ENCODE data around the gene CFAP61. TPM values are rescaled to one million over a fixed set of nuclear protein-coding genes. Genes with fewer than 3 reads are reported as not detected.

CFAP61 gene
- polyA plus RNA-seq, 3 donors from 2014 or later, result 1.3 to 3.2 TPM; not detected in 1

DNA sequence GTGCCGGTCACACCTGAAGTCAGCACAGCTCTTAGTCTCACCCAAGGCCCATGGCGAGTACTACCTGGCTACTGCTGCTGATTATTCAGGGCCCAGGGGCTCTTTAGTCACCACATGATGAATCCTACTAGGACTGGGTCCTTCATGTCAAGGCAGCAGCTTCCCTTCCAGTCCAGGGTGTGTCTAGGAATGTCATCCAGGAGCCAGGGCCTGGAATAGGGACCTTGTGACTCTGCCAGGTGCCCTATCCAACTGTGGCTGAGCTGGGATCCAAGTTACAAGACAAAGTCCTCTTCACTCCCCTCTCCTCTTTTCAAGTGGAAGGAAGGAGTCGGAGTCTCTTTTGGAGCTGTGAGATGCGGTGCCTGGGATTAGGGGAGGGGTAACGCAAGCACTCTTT, 85.5 kb downstream of the CFAP61 start:
- H3K4me3 Mint-ChIP-seq, result no peak overlapping the region
- H3K27me3 Mint-ChIP-seq (ENCODE audit: low read depth in 3 of 3), result peaks cover 2% of the 10 kb centered on the region in 3 donors
- H3K4me1 Mint-ChIP-seq, result peaks cover 0 to 10% of the 10 kb centered on the region in 2 donors
- no peak for DNase-seq
- H3K27ac Mint-ChIP-seq, result peak overlapping the region in 2 of 6 donors; percentile 40 to 85
- peaks cover 5 to 16% (median 5%) of the 10 kb centered on the region in 3 donors for H3K36me3 Mint-ChIP-seq
- peaks cover 0 to 12% (median 5%) of the 10 kb centered on the region in 6 donors for H3K9me3 Mint-ChIP-seq

DNA sequence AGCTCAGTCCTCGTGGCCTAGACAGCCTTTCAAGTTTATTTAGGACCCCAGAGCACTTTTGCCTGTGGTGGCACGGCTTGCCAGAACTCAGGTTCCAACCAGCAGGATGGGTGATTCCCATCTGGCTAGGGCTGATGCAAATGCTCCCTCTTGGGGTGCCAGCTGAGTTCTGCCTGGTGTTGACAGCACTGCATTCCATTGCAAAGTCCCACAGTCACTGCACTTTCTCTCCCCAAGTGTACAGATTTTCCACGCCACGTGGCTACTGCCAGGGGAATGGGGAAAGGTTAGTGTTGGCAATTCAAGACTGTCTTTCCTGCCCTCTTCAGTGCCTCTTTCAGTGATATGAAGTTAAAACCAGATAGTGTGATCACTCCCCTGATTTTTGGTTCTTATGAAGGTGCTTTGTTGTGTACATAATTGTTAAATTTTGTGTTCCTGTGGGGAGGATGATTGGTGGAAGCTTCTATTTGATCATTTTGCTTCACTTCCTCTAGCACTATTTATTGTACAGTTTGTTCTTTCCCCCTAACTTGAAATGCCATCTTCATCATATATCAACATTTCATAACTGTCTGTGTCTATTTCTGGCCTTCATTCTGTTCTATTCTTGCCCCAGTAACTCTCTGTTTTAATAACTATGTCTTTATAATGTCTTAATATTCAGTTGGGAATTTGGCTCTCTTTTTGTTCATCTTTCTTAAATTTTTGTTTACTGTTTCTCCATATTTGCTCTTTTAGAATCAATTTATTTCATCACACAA, 86.2 kb downstream of the CFAP61 start:
- H3K4me3 Mint-ChIP-seq, result no peak overlapping the region

DNA sequence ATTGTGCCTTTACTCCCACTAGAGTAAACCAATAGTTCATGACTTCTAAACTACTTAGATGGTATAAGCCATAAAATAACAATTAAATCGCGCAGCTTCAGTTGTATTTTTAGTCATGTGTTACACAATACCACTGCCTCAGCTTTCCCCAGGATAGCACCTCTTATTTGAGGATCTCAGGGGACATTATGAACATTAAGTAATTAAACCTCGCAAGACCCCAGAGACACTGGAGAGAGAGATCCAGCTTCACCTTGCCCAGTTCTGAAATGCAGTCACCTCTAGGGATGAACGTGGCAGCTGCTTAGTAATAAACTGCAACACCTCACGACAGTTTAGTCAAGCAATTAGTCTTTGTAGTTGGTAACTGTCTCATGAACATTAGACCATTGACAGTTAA, 87.1 kb downstream of the CFAP61 start:
- peak overlapping the region in 1 of 6 donors; percentile 45 for H3K27ac Mint-ChIP-seq
- H3K36me3 Mint-ChIP-seq, result peaks cover 3 to 11% (median 9%) of the 10 kb centered on the region in 3 donors
- peaks cover 0 to 2% (median 2%) of the 10 kb centered on the region in 3 donors for H3K27me3 Mint-ChIP-seq (ENCODE audit: low read depth in 3 of 3)
- H3K9me3 Mint-ChIP-seq, result peaks cover 0 to 12% (median 4%) of the 10 kb centered on the region in 6 donors
- H3K4me3 Mint-ChIP-seq, result no peak overlapping the region
- no peak for DNase-seq
- peaks cover 0 to 10% of the 10 kb centered on the region in 2 donors for H3K4me1 Mint-ChIP-seq

More for the DNA sequence above, 86.2 kb downstream of the CFAP61 start:
- Mint-ChIP-seq H3K4me1 (peaks cover 0 to 10% of the 10 kb centered on the region in 2 donors), H3K36me3 (peaks cover 0 to 11% (median 5%) of the 10 kb centered on the region in 3 donors), H3K27me3 (ENCODE audit: low read depth in 3 of 3) (peaks cover 0 to 2% (median 2%) of the 10 kb centered on the region in 3 donors), H3K9me3 (peaks cover 0 to 11% (median 0%) of the 10 kb centered on the region in 6 donors), H3K27ac (peak overlapping the region in 2 of 6 donors; percentile 4 to 5)
- DNase-seq, result no peak

GRCh38 chr20:20143165-20143564, 90.8 kb downstream of the CFAP61 start:
- Mint-ChIP-seq H3K4me1 (no peaks in the 10 kb centered on the region), H3K4me3 (no peak overlapping the region), H3K9me3 (peaks cover 4 to 20% (median 12%) of the 10 kb centered on the region in 6 donors), H3K27me3 (ENCODE audit: low read depth in 3 of 3) (peaks cover 0 to 3% (median 0%) of the 10 kb centered on the region in 3 donors), H3K36me3 (peaks cover 4 to 13% (median 10%) of the 10 kb centered on the region in 3 donors), H3K27ac (no peak overlapping the region)
- no peak for DNase-seq

DNA sequence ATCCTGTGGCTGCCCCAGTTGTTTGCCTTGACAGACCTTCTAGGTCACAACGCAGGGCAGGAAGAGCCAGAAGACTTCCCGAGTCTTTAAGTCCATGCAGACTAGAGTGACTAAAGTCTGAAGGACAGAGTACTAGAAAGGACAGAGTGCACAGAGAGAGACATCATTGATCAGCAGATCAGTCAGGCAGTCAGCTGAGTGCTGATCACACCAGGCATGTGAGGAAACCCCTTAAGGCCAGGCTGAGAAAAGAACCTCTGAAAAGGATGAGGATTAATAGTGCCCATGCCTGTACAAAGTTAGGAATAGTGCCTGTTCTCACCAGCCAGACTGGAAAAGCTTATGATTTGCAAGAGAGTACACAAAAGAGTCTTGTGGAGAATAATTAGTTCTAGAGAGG, 91.3 kb downstream of the CFAP61 start:
- DNase-seq, result no peak
- Mint-ChIP-seq H3K27ac (no peak overlapping the region), H3K4me1 (no peaks in the 10 kb centered on the region), H3K27me3 (ENCODE audit: low read depth in 3 of 3) (peaks cover 0 to 3% (median 3%) of the 10 kb centered on the region in 3 donors), H3K9me3 (peaks cover 4 to 20% (median 12%) of the 10 kb centered on the region in 6 donors), H3K36me3 (peaks cover 4 to 17% (median 10%) of the 10 kb centered on the region in 3 donors), H3K4me3 (no peak overlapping the region)

GRCh38 chr20:20148779-20149178, 96.4 kb downstream of the CFAP61 start:
- H3K9me3 Mint-ChIP-seq, result peaks cover 10 to 42% (median 30%) of the 10 kb centered on the region in 6 donors
- no peaks in the 10 kb centered on the region for H3K4me1 Mint-ChIP-seq
- no peak overlapping the region for H3K4me3 Mint-ChIP-seq
- H3K27me3 Mint-ChIP-seq (ENCODE audit: low read depth in 3 of 3), result peaks cover 2 to 3% (median 3%) of the 10 kb centered on the region in 3 donors
- DNase-seq, result no peak
- H3K27ac Mint-ChIP-seq, result peak overlapping the region in 1 of 6 donors; percentile 12
- H3K36me3 Mint-ChIP-seq, result peaks cover 13 to 17% (median 14%) of the 10 kb centered on the region in 3 donors

- Mint-ChIP-seq H3K4me3 (no peak overlapping the region), H3K27me3 (ENCODE audit: low read depth in 3 of 3) (peaks cover 2 to 7% (median 7%) of the 10 kb centered on the region in 3 donors), H3K4me1 (no peaks in the 10 kb centered on the region), H3K27ac (peak overlapping the region in 1 of 6 donors; percentile 14), H3K9me3 (peaks cover 6 to 31% (median 23%) of the 10 kb centered on the region in 6 donors), H3K36me3 (peaks cover 6 to 11% (median 8%) of the 10 kb centered on the region in 3 donors)
- DNase-seq, result no peak
These were observed 97.9 kb downstream of the CFAP61 start for GRCh38 chr20:20150241-20150640.

DNA sequence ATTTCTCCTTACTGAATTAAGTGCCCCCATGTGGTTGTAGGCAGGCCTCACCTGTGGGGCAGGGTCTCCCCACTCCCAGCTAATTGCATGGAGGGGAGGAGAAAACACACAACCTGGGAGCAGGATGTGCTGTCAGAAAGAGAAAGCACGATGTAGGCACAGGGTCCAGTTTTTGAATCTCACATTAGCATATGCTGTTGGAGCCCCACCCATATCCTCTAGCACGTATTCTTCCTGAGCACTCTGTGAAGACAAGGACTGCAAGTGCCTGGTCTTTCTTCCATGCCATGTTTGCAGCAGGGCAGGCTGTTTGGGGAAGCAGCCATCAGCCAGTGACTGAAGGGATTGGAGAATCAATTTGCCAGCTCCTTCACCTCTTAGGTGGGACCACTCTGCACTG, 108.2 kb downstream of the CFAP61 start:
- Mint-ChIP-seq H3K9me3 (peaks cover 0 to 5% (median 0%) of the 10 kb centered on the region in 6 donors), H3K4me1 (peaks cover 26 to 33% of the 10 kb centered on the region in 2 donors), H3K27me3 (ENCODE audit: low read depth in 3 of 3) (peaks cover 0 to 4% (median 2%) of the 10 kb centered on the region in 3 donors), H3K4me3 (peak overlapping the region in 4 of 5 donors; percentile 54 to 74 (median 60)), H3K27ac (peak overlapping the region; percentile 23 to 83 (median 68)), H3K36me3 (peaks cover 0 to 8% (median 0%) of the 10 kb centered on the region in 3 donors)
- peak in 1 of 3 donors; percentile 16 for DNase-seq

DNA sequence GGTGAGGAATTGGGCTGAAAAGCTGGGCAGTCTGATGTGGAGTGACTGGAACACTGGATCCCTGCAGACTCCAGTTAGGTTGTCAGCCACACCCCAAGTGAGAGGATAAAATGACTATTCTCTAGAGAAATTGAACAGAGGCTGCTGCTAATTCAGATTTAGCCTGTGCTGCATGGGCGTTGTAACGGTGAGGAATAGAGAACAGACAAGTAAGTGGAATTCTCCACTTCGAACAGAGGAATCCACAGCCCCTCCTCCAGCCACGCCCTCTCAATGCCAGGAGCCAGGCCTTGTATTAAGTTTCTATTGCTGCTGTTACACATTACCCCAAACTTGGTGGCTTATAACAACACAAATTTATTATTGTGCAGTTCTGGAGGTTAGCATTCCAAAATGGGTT, 109.3 kb downstream of the CFAP61 start:
- Mint-ChIP-seq H3K9me3 (peaks cover 0 to 5% (median 0%) of the 10 kb centered on the region in 6 donors), H3K4me1 (peaks cover 26 to 33% of the 10 kb centered on the region in 2 donors), H3K36me3 (peaks cover 0 to 8% (median 0%) of the 10 kb centered on the region in 3 donors), H3K27me3 (ENCODE audit: low read depth in 3 of 3) (peaks cover 0 to 4% (median 2%) of the 10 kb centered on the region in 3 donors), H3K27ac (peak overlapping the region in 3 of 6 donors; percentile 29 to 70 (median 62)), H3K4me3 (no peak overlapping the region)
- DNase-seq, result no peak

DNA sequence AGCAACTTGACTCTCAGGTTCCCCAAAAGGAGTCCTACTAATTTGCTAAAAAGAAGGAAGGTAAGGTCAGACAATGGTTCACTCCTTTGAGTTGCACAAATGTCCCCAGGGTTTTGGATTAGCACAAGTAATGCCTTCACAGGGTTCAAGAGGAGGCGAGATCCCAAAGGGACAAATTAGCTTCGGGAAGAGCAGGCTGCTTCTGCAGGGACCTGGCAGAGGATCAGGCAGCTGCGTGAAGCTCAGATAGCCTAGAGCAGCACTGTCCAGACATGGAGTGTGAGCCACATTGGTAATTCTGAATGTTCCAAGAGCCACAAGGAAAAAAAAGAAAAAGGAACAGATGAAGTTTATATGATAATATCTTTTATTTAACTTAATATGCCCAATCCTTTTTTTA, 115.4 kb downstream of the CFAP61 start:
- DNase-seq, result no peak
- H3K4me1 Mint-ChIP-seq, result no peaks in the 10 kb centered on the region
- H3K4me3 Mint-ChIP-seq, result no peak overlapping the region
- H3K36me3 Mint-ChIP-seq, result peaks cover 8 to 12% (median 9%) of the 10 kb centered on the region in 3 donors
- H3K27ac Mint-ChIP-seq, result no peak overlapping the region
- peaks cover 3 to 8% (median 5%) of the 10 kb centered on the region in 6 donors for H3K9me3 Mint-ChIP-seq
- peaks cover 2 to 5% (median 2%) of the 10 kb centered on the region in 3 donors for H3K27me3 Mint-ChIP-seq (ENCODE audit: low read depth in 3 of 3)

GRCh38 chr20:20173254-20173653, 120.9 kb downstream of the CFAP61 start:
- Mint-ChIP-seq H3K27me3 (ENCODE audit: low read depth in 3 of 3) (peaks cover 0 to 5% (median 4%) of the 10 kb centered on the region in 3 donors), H3K4me1 (peaks cover 16 to 21% of the 10 kb centered on the region in 2 donors), H3K36me3 (peaks cover 16 to 17% (median 16%) of the 10 kb centered on the region in 3 donors), H3K27ac (no peak overlapping the region), H3K9me3 (peaks cover 3 to 11% (median 5%) of the 10 kb centered on the region in 6 donors), H3K4me3 (no peak overlapping the region)
- no peak for DNase-seq

DNA sequence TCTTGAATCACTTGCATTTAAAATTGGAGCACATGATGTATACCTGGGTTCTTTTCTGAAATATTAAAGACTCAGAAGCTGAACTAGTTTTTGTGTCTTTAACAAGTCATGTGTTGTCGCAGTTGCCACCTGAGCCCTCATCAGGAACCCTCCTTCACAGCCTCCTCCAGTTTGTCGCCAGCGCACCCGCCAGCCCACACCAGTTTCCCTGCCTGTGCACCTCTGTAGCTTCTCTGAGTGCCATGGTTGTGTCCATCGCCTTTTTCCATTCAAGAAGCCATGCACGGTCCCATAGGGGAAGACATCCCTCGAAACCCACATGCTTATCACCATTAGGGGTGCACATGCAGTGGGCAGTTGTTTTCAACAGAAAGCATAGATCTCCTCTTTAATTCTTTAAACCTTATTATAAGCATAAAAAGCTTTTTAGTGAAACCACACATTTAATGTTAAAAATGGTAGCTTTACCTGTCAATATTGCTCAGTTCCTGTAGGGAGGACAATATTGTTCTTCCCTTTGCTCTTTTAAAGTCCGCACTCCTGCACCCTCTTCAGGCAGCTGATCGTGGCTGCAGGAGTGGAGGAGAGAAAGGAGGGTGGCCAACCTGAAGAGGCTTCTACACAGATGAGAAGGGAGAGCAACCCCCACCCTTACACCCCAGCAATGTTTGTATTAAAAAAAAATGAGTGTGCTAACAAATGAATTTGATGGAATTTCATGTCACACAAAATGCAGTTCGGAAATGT, 121.9 kb downstream of the CFAP61 start:
- peaks cover 14 to 17% (median 14%) of the 10 kb centered on the region in 3 donors for H3K36me3 Mint-ChIP-seq
- no peak overlapping the region for H3K4me3 Mint-ChIP-seq

DNA sequence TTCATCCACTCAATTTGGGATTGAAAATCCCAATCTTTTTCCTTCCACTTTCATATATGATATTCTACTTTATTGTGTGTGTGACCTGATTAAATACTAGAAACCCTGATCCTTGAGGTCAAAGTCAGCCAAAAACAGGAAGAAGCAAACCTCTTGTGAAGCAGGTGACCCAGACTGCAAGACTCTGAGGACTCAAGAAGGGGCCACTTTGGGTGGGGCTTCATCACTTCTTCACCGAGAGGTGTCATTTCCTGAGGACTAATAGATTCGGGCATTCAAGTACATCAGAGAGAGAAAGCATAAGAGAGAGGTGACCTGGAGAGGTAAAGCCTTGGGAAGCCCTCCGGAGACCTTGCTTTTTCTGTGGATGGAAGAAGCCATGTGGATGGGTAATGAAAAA, 129.0 kb downstream of the CFAP61 start:
- peaks cover 85 to 95% of the 10 kb centered on the region in 2 donors for H3K4me1 Mint-ChIP-seq
- peaks cover 3 to 14% (median 6%) of the 10 kb centered on the region in 3 donors for H3K27me3 Mint-ChIP-seq (ENCODE audit: low read depth in 3 of 3)
- peak overlapping the region; percentile 91 to 98 (median 98) for H3K27ac Mint-ChIP-seq
- no peaks in the 10 kb centered on the region for H3K9me3 Mint-ChIP-seq
- peak; percentile 88 to 89 (median 88) for DNase-seq
- peak overlapping the region; percentile 68 to 76 (median 73) for H3K4me3 Mint-ChIP-seq
- peaks cover 3 to 12% (median 12%) of the 10 kb centered on the region in 3 donors for H3K36me3 Mint-ChIP-seq

More for the DNA sequence above, 121.9 kb downstream of the CFAP61 start:
- Mint-ChIP-seq H3K4me1 (peaks cover 23 to 31% of the 10 kb centered on the region in 2 donors), H3K9me3 (peaks cover 3 to 11% (median 5%) of the 10 kb centered on the region in 6 donors), H3K27ac (peak overlapping the region in 2 of 6 donors; percentile 26 to 40), H3K27me3 (ENCODE audit: low read depth in 3 of 3) (peaks cover 0 to 5% (median 4%) of the 10 kb centered on the region in 3 donors)
- no peak for DNase-seq

Data from immature natural killer cell (primary cell).